Heart right ventricle (tissue), 16 donors: ENCODE data around the gene MAP3K13. TPM values are rescaled to one million over a fixed set of nuclear protein-coding genes. Genes with fewer than 3 reads are reported as not detected.
A peak's percentile ranks its signal among the peaks of the same experiment; 100 is the strongest.
"Not testable (repeated sequence)": the region's sequence is repeated elsewhere in the genome, so short reads cannot be mapped to it uniquely, and the experiment has no call there.

Experiments
- ATAC-seq, 8 donors: fragments of 200-7000 bp; cut with Tn5 transposase; one replicate each; pipeline ENCODE4 v1.9.1; 2020; ENCODE audit warnings: mild to moderate bottlenecking in 8 of 8, moderate library complexity in 8 of 8, moderate number of reproducible peaks in 1 of 8
- DNase-seq, 2 donors: peaks; one replicate each; pipeline ENCODE4 v3.0.0-alpha.2; 2020
- H3K27ac ChIP-seq, 10 donors: fragments of 200-600 bp; sonication (generic) in 2 of 10; one replicate each; pipeline versions ENCODE4 v1.5.0 to v1.8.0; 2020 to 2022; ENCODE audit warnings: mild to moderate bottlenecking in 3 of 10
- H3K27me3 ChIP-seq, 7 donors: fragments of 200-600 bp; one replicate each; pipeline ENCODE4 v1.8.0; 2021 to 2022; ENCODE audit warnings: mild to moderate bottlenecking in 2 of 7
- H3K36me3 ChIP-seq, 9 donors: fragments of 200-600 bp; sonication (generic) in 1 of 9; one replicate each; pipeline versions ENCODE4 v1.5.0 to v1.8.0; 2020 to 2022; ENCODE audit warnings: mild to moderate bottlenecking in 2 of 9
- H3K4me1 ChIP-seq, 9 donors: fragments of 200-600 bp; sonication (generic) in 1 of 9; one replicate each; pipeline versions ENCODE4 v1.5.0 to v1.8.0; 2020 to 2022; ENCODE audit warnings: mild to moderate bottlenecking in 4 of 9
- H3K4me3 ChIP-seq, 10 donors: fragments of 200-600 bp; sonication (generic) in 2 of 10; one replicate each; pipeline versions ENCODE4 v1.5.0 to v1.8.0; 2020 to 2022; ENCODE audit warnings: mild to moderate bottlenecking in 7 of 10, moderate library complexity in 2 of 10
- H3K9me3 ChIP-seq, 11 donors: fragments of 200-600 bp in 10 of 11; sonication (generic) in 2 of 11; one replicate each; pipeline versions ENCODE4 v1.5.0 to v1.8.0; 2013 to 2022; ENCODE audit warnings: mild to moderate bottlenecking in 2 of 11, control low read depth in 1 of 11, moderate library complexity in 1 of 11
- CTCF ChIP-seq, 9 donors: fragments of 200-600 bp; sonication (generic) in 2 of 9; IDR thresholded peaks; one replicate each; pipeline versions ENCODE4 v1.5.0 to v1.8.0; 2021 to 2022; ENCODE audit warnings: antibody characterized with exemption in 9 of 9, mild to moderate bottlenecking in 5 of 9, moderate library complexity in 1 of 9
- WGBS, 2 donors: extraction: QIAGEN DNeasy Blood & Tissue Kit; methylation state at CpG; one replicate each; pipeline ENCODE4 v1.1.7; 2013; ENCODE audit warnings: inconsistent platforms in 1 of 2; 5-methylcytosine and 5-hydroxymethylcytosine counted together
- intact Hi-C, 10 donors: fragments of 100-400 bp; cut with DNase I; formaldehyde crosslinking; loops; one replicate each; pipeline versions ENCODE4 v1.11.1 to v1.14.2; 2022
- polyA plus RNA-seq, 2 donors: library from polyadenylated mRNA; stranded (reverse); fragments of 200-250 nt; gene quantifications; one replicate each; pipeline ENCODE4 v1.2.3, GENCODE V29; 2013
- total RNA-seq, 10 donors: library from RNA; stranded (reverse); fragmentation: NEBNext Ultra II Directional in 3 of 10; extraction: Animal tissue kit (Norgen Biotek cat#: 25700) in 3 of 10; gene quantifications; one replicate each; pipeline versions ENCODE4 v1.2.1 to v1.2.4, GENCODE V29; 2021 to 2023
- donor health status: Arrhythmogenic right ventricular cardiomyopathy.
- donor health status: ischemic (EF 13 %, LVEDD 7.1; RV severe dilation, severe dysfunction).
- donor health status: healthy with polysubstance abuse.
- donor health status: DM: no; HTN: yes; CAD: no.
- donor health status: DM: no; HTN: no; CAD: no.
- donor health status: ischemic (EF 25% LVEDD 6.9; RV normal size, moderate dysfunction).
- donor health status: ischemic (EF 25% LVEDD 5.7; RV mildly dilated, moderate dysfunction).
- donor health status: healthy.
- donor health status: DM: yes; HTN: yes; CAD: no.
- donor health status: Ischemic cardiomyopathy.
- donor health status: ischemic (EF 35%, LVEDD 5.7; RV mildly dilated, moderate dysfunction).
- donor health status: nonischemic (EF 11% LVEDD 7.7; RV severe dilation, severe dysfunction).
- donor health status: DM: yes; HTN: yes; CAD: no.
- donor health status: PGD.
- donor health status: ischemic (EF 29% LVEDD 5.4; RV normal size, mild dysfunction).
- donor health status: nonischemic (EF 23%, LVEDD 6.1; RV moderate dilation, normal function).

MAP3K13 gene
- total and polyA plus RNA-seq, 12 donors: 7.1 to 14.9 (median 10.5) TPM

DNA sequence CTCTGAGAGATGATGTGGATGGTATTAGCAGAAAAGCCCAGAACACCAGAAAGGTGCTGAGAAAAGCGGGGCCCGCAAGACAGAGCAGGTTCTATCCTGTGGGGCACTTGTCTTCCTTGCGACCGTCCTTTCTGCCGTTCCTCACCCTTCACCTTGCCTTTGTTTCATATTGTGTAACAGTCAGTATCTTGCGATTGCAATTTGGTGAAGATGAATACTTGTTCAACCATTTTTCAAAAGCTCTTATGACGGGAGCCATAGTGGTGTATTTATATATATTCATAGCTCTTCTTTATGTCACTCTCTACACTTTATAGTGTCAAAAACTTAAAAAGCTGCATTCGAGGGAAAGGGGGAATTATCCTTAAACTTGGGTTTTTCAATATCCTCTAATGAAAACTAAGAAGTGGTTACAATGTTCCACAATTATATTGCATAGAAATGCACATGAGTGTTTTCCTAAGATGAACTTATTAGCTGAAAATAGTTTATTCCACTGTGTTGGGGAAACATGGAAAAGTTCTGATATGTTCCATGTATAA is 797 bp downstream of the MAP3K13 start:
- ATAC-seq (peak in 7 of 8 donors; percentile 16 to 62 (median 43)), DNase-seq (no peak)
- peak overlapping the region; percentile 48 to 72 (median 64) for H3K4me3 ChIP-seq
- no peaks in the 10 kb centered on the region for H3K9me3 ChIP-seq
- H3K4me1 ChIP-seq: peaks cover 0 to 14% (median 9%) of the 10 kb centered on the region in 9 donors
- peak overlapping the region in 9 of 10 donors; percentile 46 to 70 (median 61) for H3K27ac ChIP-seq
- intact Hi-C loops: loop anchor here in 2 of 10 donors (10.0 kb wide), 2 partner anchors 191 to 221 kb away; partner anchors contain the start of genes LIPH (in 1 of the 2) and SENP2 (in 1 of the 2)
- H3K27me3 ChIP-seq: peaks cover 0 to 27% (median 0%) of the 10 kb centered on the region in 7 donors
- TF ChIP-seq CTCF (IDR thresholded peaks at IDR 0.05): no peak
- 5% methylated on average over 8 of the region's 8 CpGs for WGBS, 2 donors
- no peaks in the 10 kb centered on the region for H3K36me3 ChIP-seq

- Histone ChIP-seq H3K36me3 (no peaks in the 10 kb centered on the region), H3K27me3 (peaks cover 0 to 27% (median 0%) of the 10 kb centered on the region in 7 donors), H3K4me3 (no peak overlapping the region), H3K4me1 (peaks cover 0 to 14% (median 9%) of the 10 kb centered on the region in 9 donors), H3K9me3 (no peaks in the 10 kb centered on the region), H3K27ac (no peak overlapping the region)
- DNase-seq: no peak
- intact Hi-C loops: loop anchor here in 2 of 10 donors (10.0 kb wide), 2 partner anchors 189 to 219 kb away; partner anchors contain the start of genes LIPH (in 1 of the 2) and SENP2 (in 1 of the 2)
- WGBS, 2 donors: 85 to 91% methylated on average over 3 of the region's 3 CpGs
- TF ChIP-seq CTCF (IDR thresholded peaks at IDR 0.05): no peak
- no peak for ATAC-seq
These were observed 2.5 kb downstream of the MAP3K13 start for GRCh38 chr3:185365291-185366073.

DNA sequence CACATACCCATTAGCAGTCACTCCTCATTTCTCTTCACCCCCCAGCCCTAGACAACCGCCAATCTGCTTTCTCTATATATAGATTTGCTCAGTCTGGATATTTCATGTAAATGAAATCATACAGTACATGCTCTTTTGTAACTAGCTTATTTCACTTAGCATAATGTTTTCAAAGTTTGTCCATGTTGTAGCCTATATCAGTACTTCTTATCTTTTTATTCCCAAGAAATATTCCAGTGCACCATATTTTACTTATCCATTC is 3.1 kb downstream of the MAP3K13 start:
- peaks cover 0 to 27% (median 0%) of the 10 kb centered on the region in 7 donors for H3K27me3 ChIP-seq
- no peaks in the 10 kb centered on the region for H3K36me3 ChIP-seq
- no peak overlapping the region for H3K4me3 ChIP-seq
- DNase-seq: no peak
- ATAC-seq: no peak
- no peak overlapping the region for H3K27ac ChIP-seq
- peaks cover 0 to 14% (median 9%) of the 10 kb centered on the region in 9 donors for H3K4me1 ChIP-seq
- WGBS, 2 donors: 79 to 83% methylated on average over 1 of the region's 1 CpG
- no peak for TF ChIP-seq CTCF (IDR thresholded peaks at IDR 0.05)
- intact Hi-C loops: loop anchor here in 2 of 10 donors (10.0 kb wide), 2 partner anchors 189 to 219 kb away; partner anchors contain the start of genes LIPH (in 1 of the 2) and SENP2 (in 1 of the 2)
- H3K9me3 ChIP-seq: no peaks in the 10 kb centered on the region

GRCh38 chr3:185366913-185367312 is 4.0 kb downstream of the MAP3K13 start:
- Histone ChIP-seq H3K9me3 (no peaks in the 10 kb centered on the region), H3K27me3 (peaks cover 0 to 27% (median 0%) of the 10 kb centered on the region in 7 donors), H3K4me3 (no peak overlapping the region), H3K4me1 (peaks cover 0 to 14% (median 9%) of the 10 kb centered on the region in 9 donors), H3K27ac (no peak overlapping the region), H3K36me3 (no peaks in the 10 kb centered on the region)
- intact Hi-C loops: loop anchor here in 2 of 10 donors (10.0 kb wide), 2 partner anchors 188 to 218 kb away; partner anchors contain the start of genes LIPH (in 1 of the 2) and SENP2 (in 1 of the 2)
- no peak for ATAC-seq
- no peak for DNase-seq
- TF ChIP-seq CTCF (IDR thresholded peaks at IDR 0.05): no peak

DNA sequence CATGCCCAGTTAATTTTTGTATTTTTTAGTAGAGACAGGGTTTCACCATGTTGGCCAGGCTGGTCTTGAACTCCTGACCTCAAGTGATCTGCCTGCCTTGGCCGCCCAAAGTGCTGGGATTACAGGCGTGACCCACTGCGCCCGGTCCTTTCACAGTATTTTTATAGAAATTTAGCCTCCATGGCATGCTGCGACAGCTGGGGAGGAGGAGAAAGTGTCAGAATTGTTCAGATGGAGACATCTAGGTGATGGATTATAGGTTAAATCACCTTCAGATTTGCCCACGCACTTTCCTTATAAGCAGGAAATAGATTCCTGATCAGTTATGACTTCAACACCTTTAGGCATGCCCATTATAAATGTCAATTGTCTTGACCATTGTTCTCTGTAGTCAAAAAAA is 7.4 kb downstream of the MAP3K13 start:
- ATAC-seq, H3K4me3 ChIP-seq, intact Hi-C loops, H3K4me1 ChIP-seq, DNase-seq, H3K27ac ChIP-seq, H3K27me3 ChIP-seq, H3K9me3 ChIP-seq, H3K36me3 ChIP-seq: not testable (repeated sequence)
- WGBS, 2 donors: 78 to 80% methylated on average over 6 of the region's 6 CpGs
